ENCODE data around the gene TTLL13. TPM values are rescaled to one million over a fixed set of nuclear protein-coding genes. Genes with fewer than 3 reads are reported as not detected.

Gene TTLL13
- total RNA-seq, 1 experiment from 2014 or later: 1.0 TPM

- H3K9me3 ChIP-seq (ENCODE audit: control insufficient read depth in 1 of 2, insufficient read depth in 1 of 2, low read depth in 1 of 2, low read length in 2 of 2): no peaks in the 10 kb centered on the region
- no peak overlapping the region for H3K4me3 ChIP-seq (replicated peaks in 1 of 2; ENCODE audit: low read depth in 1 of 2, low read length in 2 of 2)
- ChIA-PET RAD21 (ENCODE audit: low non-redundant PET in 1 of 2, low total read pairs in 2 of 2, uncharacterized antibody in 2 of 2, unreplicated experiment in 2 of 2) (no interaction called here), POLR2A (no interaction called here), CTCF (interaction anchor here (0.7 kb wide), 1 partner anchor 11 kb away, joined by 3 read pairs; no protein-coding TSS in a partner anchor)
- H3K4me2 ChIP-seq (ENCODE audit: low read length): no peak overlapping the region
- H3K27me3 ChIP-seq (ENCODE audit: insufficient read depth, low read length): no peaks in the 10 kb centered on the region
- H3K36me3 ChIP-seq (ENCODE audit: control insufficient read depth in 1 of 2, insufficient read depth in 2 of 2, low read length in 2 of 2): peaks cover 51 to 52% of the 10 kb centered on the region in 2 experiments
- H3K4me1 ChIP-seq (ENCODE audit: control insufficient read depth in 1 of 2, insufficient read depth in 2 of 2, low read length in 2 of 2): peaks cover 0 to 6% of the 10 kb centered on the region in 2 experiments; a peak in 2 of 4 replicates
- TF ChIP-seq POLR2AphosphoS5 (IDR thresholded peaks at IDR 0.05; ENCODE audit: low read depth, low read length): peak; percentile 2; the same call in 1 of the 2 replicates
- no peak for TF ChIP-seq ATF3 (IDR thresholded peaks at IDR 0.05)
- no peak for TF ChIP-seq CBX3 (IDR thresholded peaks at IDR 0.05; ENCODE audit: low read depth)
- H3K9ac ChIP-seq (ENCODE audit: low read length): no peak overlapping the region
- H3K27ac ChIP-seq (ENCODE audit: low read depth, low read length): no peak overlapping the region
- DNase-seq (ENCODE audit: low read depth, low spot score): no peak
- 0 out of 2 replicates have a peak, but pooled peaks cover 2% of the 10 kb centered on the region for H3K79me2 ChIP-seq (ENCODE audit: insufficient read depth, low read length)
- intact Hi-C loops (cut with micrococcal nuclease): no loop called here
- H3K9me2 ChIP-seq (ENCODE audit: insufficient read depth): no peaks in the 10 kb centered on the region
- H2AFZ ChIP-seq (ENCODE audit: low read depth, low read length, poor library complexity, severe bottlenecking): no peak overlapping the region
- no TSS peak for BruUV-seq (replicated peaks)
- no peak for ATAC-seq
- H4K20me1 ChIP-seq (ENCODE audit: insufficient read depth): no peaks in the 10 kb centered on the region
These were observed 23.7 kb upstream of the TTLL13 start for GRCh38 chr15:90225504-90226234.

- H3K4me2 ChIP-seq (ENCODE audit: low read length): no peak overlapping the region
- H3K36me3 ChIP-seq (ENCODE audit: control insufficient read depth in 1 of 2, insufficient read depth in 2 of 2, low read length in 2 of 2): peaks cover 47 to 65% of the 10 kb centered on the region in 2 experiments
- H3K4me3 ChIP-seq (replicated peaks in 1 of 2; ENCODE audit: low read depth in 1 of 2, low read length in 2 of 2): no peak overlapping the region
- ChIA-PET RAD21 (ENCODE audit: low non-redundant PET in 1 of 2, low total read pairs in 2 of 2, uncharacterized antibody in 2 of 2, unreplicated experiment in 2 of 2) (interaction anchor here in 1 of 2 experiments (0.5 kb wide), 1 partner anchor 13 kb away, joined by 3 read pairs; no protein-coding TSS in a partner anchor), POLR2A (no interaction called here), CTCF (interaction anchor here (1.5 kb wide), 1 partner anchor 706 kb away, joined by 3 read pairs; no protein-coding TSS in a partner anchor)
- no peak overlapping the region for H3K9ac ChIP-seq (ENCODE audit: low read length)
- no peaks in the 10 kb centered on the region for H4K20me1 ChIP-seq (ENCODE audit: insufficient read depth)
- H3K79me2 ChIP-seq (ENCODE audit: insufficient read depth, low read length): peaks cover 5% of the 10 kb centered on the region; the same call in 1 of the 2 replicates
- H3K9me3 ChIP-seq (ENCODE audit: control insufficient read depth in 1 of 2, insufficient read depth in 1 of 2, low read depth in 1 of 2, low read length in 2 of 2): no peaks in the 10 kb centered on the region
- H3K27ac ChIP-seq (ENCODE audit: low read depth, low read length): no peak overlapping the region
- BruUV-seq (replicated peaks): no TSS peak
- intact Hi-C loops (cut with micrococcal nuclease): no loop called here
- no peak for ATAC-seq
- DNase-seq (ENCODE audit: low read depth, low spot score): no peak
- no peaks in the 10 kb centered on the region for H3K27me3 ChIP-seq (ENCODE audit: insufficient read depth, low read length)
- H2AFZ ChIP-seq (ENCODE audit: low read depth, low read length, poor library complexity, severe bottlenecking): no peak overlapping the region
- H3K9me2 ChIP-seq (ENCODE audit: insufficient read depth): no peaks in the 10 kb centered on the region
- H3K4me1 ChIP-seq (ENCODE audit: control insufficient read depth in 1 of 2, insufficient read depth in 2 of 2, low read length in 2 of 2): peaks cover 4 to 7% of the 10 kb centered on the region in 2 experiments; a peak in 3 of 4 replicates
- TF ChIP-seq EZH2 (IDR thresholded peaks at IDR 0.05) (no peak), FOSL1 (IDR thresholded peaks at IDR 0.05; ENCODE audit: low read depth) (no peak), CTCF (IDR thresholded peaks at IDR 0.05 in 2 of 3, conservative IDR thresholded peaks at IDR 0.05 in 1 of 3; ENCODE audit: borderline replicate concordance in 1 of 3, insufficient read depth in 1 of 3, low read depth in 2 of 3, low read length in 2 of 3) (no peak), YY1 (IDR thresholded peaks at IDR 0.05; ENCODE audit: extremely low read depth, insufficient replicate concordance, low read depth, low read length) (no peak), POLR2AphosphoS5 (IDR thresholded peaks at IDR 0.05; ENCODE audit: low read depth, low read length) (no peak), ATF3 (IDR thresholded peaks at IDR 0.05) (no peak), SRF (IDR thresholded peaks at IDR 0.05; ENCODE audit: low read depth) (no peak), ZNF274 (IDR thresholded peaks at IDR 0.05; ENCODE audit: low read depth, low read length) (no peak), ELF1 (IDR thresholded peaks at IDR 0.05; ENCODE audit: borderline replicate concordance, low read depth) (no peak), EGR1 (IDR thresholded peaks at IDR 0.05; ENCODE audit: low read depth) (no peak), SP1 (IDR thresholded peaks at IDR 0.05; ENCODE audit: low read depth) (no peak), CBX3 (IDR thresholded peaks at IDR 0.05; ENCODE audit: low read depth) (no peak), ZBTB33 (IDR thresholded peaks at IDR 0.05; ENCODE audit: extremely low read depth, insufficient replicate concordance, low read length) (no peak), CEBPB (IDR thresholded peaks at IDR 0.05; ENCODE audit: low read depth) (no peak)
These were observed 22.0 kb upstream of the TTLL13 start for GRCh38 chr15:90227336-90227735.
